Psoas muscle (tissue), 8 donors: ENCODE measurements around the gene COL10A1. TPM values are rescaled to one million over a fixed set of nuclear protein-coding genes. Genes with fewer than 3 reads are reported as not detected.

Experiments
- ATAC-seq, 4 donors: fragments of 200-7000 bp; cut with Tn5 transposase; one replicate each; pipeline ENCODE4 v1.9.1; 2020; ENCODE audit warnings: moderate library complexity in 3 of 4, mild to moderate bottlenecking in 2 of 4
- DNase-seq, 2 donors: peaks; one replicate each; pipeline ENCODE4 v3.0.0-alpha.2; 2020
- H3K27ac ChIP-seq: fragments of 200-600 bp; one replicate; pipeline ENCODE4 v1.8.0; 2022
- H3K27me3 ChIP-seq, 3 donors: fragments of 200-600 bp in 1 of 3; one replicate each; pipeline versions ENCODE4 v1.6.1 to v1.8.0; 2013 to 2022; ENCODE audit warnings: low read length in 2 of 3, mild to moderate bottlenecking in 2 of 3, moderate library complexity in 1 of 3; ENCODE audit not compliant: insufficient read depth in 3 of 3
- H3K36me3 ChIP-seq, 2 donors: fragments of 200-600 bp in 1 of 2; one replicate each; pipeline versions ENCODE4 v1.6.1 to v1.8.0; 2013 to 2022; ENCODE audit warnings: low read depth in 1 of 2, mild to moderate bottlenecking in 1 of 2, moderate library complexity in 1 of 2; ENCODE audit not compliant: insufficient read depth in 1 of 2
- H3K4me1 ChIP-seq: fragments of 200-600 bp; one replicate; pipeline ENCODE4 v1.8.0; 2022
- H3K4me3 ChIP-seq: fragments of 200-600 bp; one replicate; pipeline ENCODE4 v1.8.0; 2022; ENCODE audit warnings: mild to moderate bottlenecking
- H3K9me3 ChIP-seq: fragments of 200-600 bp; one replicate; pipeline ENCODE4 v1.8.0; 2022
- CTCF ChIP-seq: fragments of 200-600 bp; IDR thresholded peaks from one replicate; pipeline ENCODE4 v1.8.0; 2022; ENCODE audit warnings: antibody characterized with exemption
- WGBS, 3 donors: extraction: QIAGEN DNeasy Blood & Tissue Kit; methylation state at CpG; one replicate each; pipeline versions ENCODE4 v1.1.6 to v1.1.7; 2013; 5-methylcytosine and 5-hydroxymethylcytosine counted together
- intact Hi-C, 2 donors: fragments of 100-400 bp; cut with DNase I; formaldehyde crosslinking; loops; one replicate each; pipeline versions ENCODE4 v1.11.0 to v1.14.2; 2022
- long read RNA-seq, 2 donors: library from polyadenylated mRNA; unstranded; transcript quantifications; one replicate each; pipeline ENCODE4 v2.0.0, GENCODE V29; 2021
- polyA plus RNA-seq, 3 donors: library from polyadenylated mRNA; stranded (reverse); fragments of 200-250 nt; gene quantifications; one replicate each; pipeline ENCODE4 v1.2.3, GENCODE V29; 2013
- total RNA-seq, 4 donors: library from RNA; stranded (reverse); fragmentation: NEBNext Ultra II Directional in 2 of 4; extraction: Animal tissue kit (Norgen Biotek cat#: 25700) in 2 of 4; gene quantifications; one replicate each; pipeline versions ENCODE4 v1.2.1 to v1.2.4, GENCODE V29; 2021 to 2023
- donor health status: healthy with polysubstance abuse.
- donor health status: DM: no; HTN: no; CAD: no; lungs with moderate emphysema.
- donor health status: Bipolar disorder and iron deficiency.
- donor health status: healthy.
- donor health status: DM: yes; HTN: yes; CAD: no.
- donor health status: DM: no; HTN: no; CAD: no.
- donor health status: DM: no; HTN: no; CAD: no.
- donor health status: DM: yes; HTN: yes; CAD: no.

COL10A1 gene
- under 1 TPM in 1 of 4 donors, not detected in 3; 0.41 TPM for total RNA-seq
- under 1 TPM in 1 of 3 donors, not detected in 2; 0.08 TPM for polyA plus RNA-seq
- long read RNA-seq, donor 1, result 0 reads
- long read RNA-seq, donor 2, result 0 reads

DNA sequence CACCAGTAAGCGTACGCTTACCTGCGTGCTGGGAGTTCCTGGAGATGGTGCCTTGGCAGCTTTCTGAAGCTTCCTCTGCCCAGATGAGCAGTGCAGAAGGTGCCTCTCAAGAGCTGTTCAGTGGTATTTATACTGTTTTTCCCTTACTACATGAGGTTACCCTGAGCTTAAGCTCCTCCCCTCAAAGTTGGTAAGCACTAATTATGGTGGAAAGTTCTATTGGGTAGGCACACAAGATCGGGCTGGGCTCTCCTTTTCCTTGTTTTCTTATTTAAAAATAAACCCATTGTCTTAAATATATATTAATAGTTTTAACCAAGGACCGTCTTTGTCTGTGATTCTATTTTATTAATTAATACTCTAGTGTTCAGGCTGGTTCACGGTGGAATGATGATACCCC lies at the start of gene COL10A1:
COL10A1 (minus strand) TSS at position 101 of the 400 bp plus-strand sequence. CDS start 640 bp downstream, outside the sequence.
- Histone ChIP-seq H3K27me3 (no peaks in the 10 kb centered on the region), H3K4me3 (no peak within 1 kb of the TSS), H3K27ac (no peak within 1 kb of the TSS), H3K9me3 (no peaks in the 10 kb centered on the region), H3K36me3 (no peaks in the 10 kb centered on the region), H3K4me1 (no peaks in the 10 kb centered on the region)
- ATAC-seq, result no peak
- intact Hi-C loops, result no loop called here
- no peak for DNase-seq
- WGBS, 3 donors, result 92 to 93% (median 93%) methylated on average over 6 of the region's 6 CpGs
- no peak for TF ChIP-seq CTCF

DNA sequence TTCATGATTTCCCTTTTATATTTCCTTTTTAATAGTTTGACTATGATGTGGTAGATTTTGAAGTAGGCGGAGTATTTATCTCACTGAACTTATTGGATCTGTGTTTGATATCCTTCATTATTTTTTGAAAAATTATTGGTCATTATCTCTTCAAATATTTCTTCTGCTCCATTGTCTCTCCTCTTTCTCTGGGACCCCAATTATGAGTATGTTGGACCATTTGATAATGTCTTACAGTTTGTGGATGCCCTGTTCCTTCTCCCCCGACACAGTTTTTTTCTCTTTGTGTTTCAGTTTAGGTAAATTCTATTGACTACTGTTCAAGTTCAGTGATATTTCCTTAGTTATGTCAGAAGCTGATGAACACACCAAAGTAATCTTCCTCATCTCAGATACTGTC lies 49.4 kb upstream of the COL10A1 start:
- Histone ChIP-seq H3K27ac (no peak overlapping the region), H3K4me1 (no peaks in the 10 kb centered on the region), H3K36me3 (no peaks in the 10 kb centered on the region), H3K27me3 (no peaks in the 10 kb centered on the region), H3K9me3 (peaks cover 18% of the 10 kb centered on the region), H3K4me3 (no peak overlapping the region)
- WGBS, 3 donors, result 92 to 98% (median 95%) methylated on average over 2 of the region's 2 CpGs
- ATAC-seq (no peak), DNase-seq (no peak)
- TF ChIP-seq CTCF, result no peak
- intact Hi-C loops, result no loop called here

DNA sequence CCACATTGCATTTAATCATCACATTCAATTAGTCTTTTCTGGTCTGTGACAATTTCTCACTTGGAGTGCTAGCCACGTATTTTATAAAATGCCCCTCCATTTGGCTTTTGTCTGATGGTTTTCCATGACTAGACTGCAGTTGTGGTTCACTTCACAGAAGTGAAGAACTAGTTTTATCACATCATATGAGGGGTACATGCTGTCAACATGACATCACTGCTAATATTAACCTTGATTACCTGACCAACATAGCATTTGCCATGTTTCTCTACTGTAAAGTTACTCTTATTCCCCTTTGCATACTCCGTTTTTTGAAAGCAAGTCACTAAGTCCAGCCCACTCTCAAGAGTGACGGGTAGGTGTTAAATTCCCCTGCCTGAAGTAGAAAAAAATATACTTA lies 48.0 kb upstream of the COL10A1 start:
- Histone ChIP-seq H3K4me3 (no peak overlapping the region), H3K36me3 (no peaks in the 10 kb centered on the region), H3K27me3 (no peaks in the 10 kb centered on the region), H3K27ac (no peak overlapping the region), H3K9me3 (peaks cover 18% of the 10 kb centered on the region), H3K4me1 (no peaks in the 10 kb centered on the region)
- intact Hi-C loops, result no loop called here
- DNase-seq, result no peak
- WGBS, 3 donors, result 61 to 64% (median 62%) methylated on average over 3 of the region's 3 CpGs
- ATAC-seq, result no peak
- no peak for TF ChIP-seq CTCF

- no peak for ATAC-seq
- H3K27me3 ChIP-seq, result no peaks in the 10 kb centered on the region
- WGBS, 3 donors, result 93 to 97% (median 96%) methylated on average over 5 of the region's 5 CpGs
- intact Hi-C loops, result no loop called here
- no peaks in the 10 kb centered on the region for H3K4me1 ChIP-seq
- no peaks in the 10 kb centered on the region for H3K36me3 ChIP-seq
- no peak for TF ChIP-seq CTCF
- peaks cover 11% of the 10 kb centered on the region for H3K9me3 ChIP-seq
- no peak overlapping the region for H3K27ac ChIP-seq
- DNase-seq, result no peak
- no peak overlapping the region for H3K4me3 ChIP-seq
Measured at GRCh38 chr6:116170358-116171057, 44.6 kb upstream of the COL10A1 start.

GRCh38 chr6:116169880-116170279 lies 43.9 kb upstream of the COL10A1 start:
- H3K9me3 ChIP-seq, result peaks cover 5% of the 10 kb centered on the region
- no peaks in the 10 kb centered on the region for H3K27me3 ChIP-seq
- no peak for ATAC-seq
- no peak for TF ChIP-seq CTCF
- no peak overlapping the region for H3K27ac ChIP-seq
- no peak overlapping the region for H3K4me3 ChIP-seq
- WGBS, 3 donors, result 94 to 98% (median 95%) methylated on average over 2 of the region's 2 CpGs
- intact Hi-C loops, result no loop called here
- no peaks in the 10 kb centered on the region for H3K4me1 ChIP-seq
- H3K36me3 ChIP-seq, result no peaks in the 10 kb centered on the region
- no peak for DNase-seq
